Body of pancreas (tissue), 4 donors: ENCODE data around the gene PDE1A.

Experiments
- POLR2A ChIP-seq, 3 donors: fragments of 450-650 bp; IDR thresholded peaks; one replicate each; pipeline ENCODE4 v1.6.1; 2016; ENCODE audit warnings: antibody characterized with exemption in 3 of 3, mild to moderate bottlenecking in 2 of 3
- TF ChIP-seq, protein P1 (sequence below), 7 experiments: fragments of 450-650 bp in 4 of 7; fragments of 200-600 bp in 3 of 7; sonication (generic) in 3 of 7; IDR thresholded peaks; one replicate each; pipeline ENCODE4 v1.5.1; 2016 to 2019; ENCODE audit warnings: antibody characterized with exemption in 7 of 7

DNA sequence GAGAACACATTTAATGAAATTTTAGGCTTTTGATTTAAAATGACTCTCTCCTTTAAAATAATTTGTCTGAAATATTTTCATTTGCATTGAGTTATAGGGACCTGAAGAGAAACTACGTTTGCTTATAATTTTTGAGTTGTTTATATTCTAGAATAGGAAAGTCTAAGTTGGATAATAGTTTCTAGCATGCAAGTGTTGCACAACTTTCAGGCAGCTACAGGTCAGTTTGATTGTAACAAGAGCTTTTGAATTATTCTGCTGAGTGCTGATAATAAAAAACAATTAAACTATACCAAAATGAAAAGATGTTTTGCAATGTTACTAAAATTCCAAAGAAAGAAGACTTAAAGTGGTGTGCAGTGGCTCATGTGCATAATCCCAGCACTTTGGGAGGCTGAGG lies 71.0 kb downstream of the PDE1A start:
- TF ChIP-seq, protein P1, sequence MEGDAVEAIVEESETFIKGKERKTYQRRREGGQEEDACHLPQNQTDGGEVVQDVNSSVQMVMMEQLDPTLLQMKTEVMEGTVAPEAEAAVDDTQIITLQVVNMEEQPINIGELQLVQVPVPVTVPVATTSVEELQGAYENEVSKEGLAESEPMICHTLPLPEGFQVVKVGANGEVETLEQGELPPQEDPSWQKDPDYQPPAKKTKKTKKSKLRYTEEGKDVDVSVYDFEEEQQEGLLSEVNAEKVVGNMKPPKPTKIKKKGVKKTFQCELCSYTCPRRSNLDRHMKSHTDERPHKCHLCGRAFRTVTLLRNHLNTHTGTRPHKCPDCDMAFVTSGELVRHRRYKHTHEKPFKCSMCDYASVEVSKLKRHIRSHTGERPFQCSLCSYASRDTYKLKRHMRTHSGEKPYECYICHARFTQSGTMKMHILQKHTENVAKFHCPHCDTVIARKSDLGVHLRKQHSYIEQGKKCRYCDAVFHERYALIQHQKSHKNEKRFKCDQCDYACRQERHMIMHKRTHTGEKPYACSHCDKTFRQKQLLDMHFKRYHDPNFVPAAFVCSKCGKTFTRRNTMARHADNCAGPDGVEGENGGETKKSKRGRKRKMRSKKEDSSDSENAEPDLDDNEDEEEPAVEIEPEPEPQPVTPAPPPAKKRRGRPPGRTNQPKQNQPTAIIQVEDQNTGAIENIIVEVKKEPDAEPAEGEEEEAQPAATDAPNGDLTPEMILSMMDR (IDR thresholded peaks at IDR 0.05) = no peak
- TF ChIP-seq POLR2A (IDR thresholded peaks at IDR 0.05) = no peak
